Embryonic facial prominence (tissue), 1 donor: ENCODE measurements around the gene CLDN5.

Source experiments
- DNase-seq: peaks from one replicate; pipeline ENCODE4 v3.0.0-alpha.2; 2016; ENCODE audit errors: extremely low spot score

CLDN5 gene

GRCh38 chr22:19504900-19505734 is 19.1 kb downstream of the CLDN5 start:
- no peak for DNase-seq

GRCh38 chr22:19503869-19504268 is 20.3 kb downstream of the CLDN5 start:
- DNase-seq, result no peak

- DNase-seq, result no peak
Measured at GRCh38 chr22:19503367-19503766, 20.8 kb downstream of the CLDN5 start.

GRCh38 chr22:19501897-19502447 is 22.2 kb downstream of the CLDN5 start:
- no peak for DNase-seq

GRCh38 chr22:19499880-19500242 is 24.3 kb downstream of the CLDN5 start:
- no peak for DNase-seq

- no peak for DNase-seq
Measured at GRCh38 chr22:19499236-19499879, 24.9 kb downstream of the CLDN5 start.

- DNase-seq, result no peak
Measured at GRCh38 chr22:19498866-19499190, 25.4 kb downstream of the CLDN5 start.

- DNase-seq, result no peak
Measured at GRCh38 chr22:19498154-19498865, 25.9 kb downstream of the CLDN5 start.

GRCh38 chr22:19497245-19497644 is 27.0 kb downstream of the CLDN5 start:
- DNase-seq, result no peak

- no peak for DNase-seq
Measured at GRCh38 chr22:19496324-19496630, 27.9 kb downstream of the CLDN5 start.

GRCh38 chr22:19495562-19496323 is 28.5 kb downstream of the CLDN5 start:
- DNase-seq, result no peak

GRCh38 chr22:19494676-19495173 is 29.5 kb downstream of the CLDN5 start:
- DNase-seq, result no peak

GRCh38 chr22:19494001-19494560 is 30.1 kb downstream of the CLDN5 start:
- no peak for DNase-seq

GRCh38 chr22:19492504-19493174 is 31.6 kb downstream of the CLDN5 start:
- DNase-seq, result no peak

GRCh38 chr22:19490628-19491230 is 33.5 kb downstream of the CLDN5 start:
- DNase-seq, result no peak

GRCh38 chr22:19488884-19489843 is 35.0 kb downstream of the CLDN5 start:
- DNase-seq, result no peak

- DNase-seq, result no peak
Measured at GRCh38 chr22:19488285-19488684, 35.9 kb downstream of the CLDN5 start.

- no peak for DNase-seq
Measured at GRCh38 chr22:19483481-19484244, 40.5 kb downstream of the CLDN5 start.

- DNase-seq, result no peak
Measured at GRCh38 chr22:19482297-19482696, 41.9 kb downstream of the CLDN5 start.
